ACC112 (cell line): Measurements from ENCODE around the gene SGSH.
A peak's percentile ranks its signal among the peaks of the same experiment; 100 is the strongest.

Experiments
- H2AFZ ChIP-seq: fragments of 200-600 bp; sonication (generic); one replicate; pipeline ENCODE4 v1.6.0; 2017; ENCODE audit warnings: antibody characterized with exemption, low read length; ENCODE audit not compliant: unreplicated experiment
- H3K27ac ChIP-seq: fragments of 200-600 bp; sonication (generic); 2 replicates; pipeline ENCODE4 v1.5.1; 2014; ENCODE audit warnings: low read depth, mild to moderate bottlenecking, antibody characterized with exemption, low read length, moderate library complexity
- H3K27me3 ChIP-seq: fragments of 200-600 bp; sonication (generic); 2 replicates; pipeline ENCODE4 v1.6.1; 2014; ENCODE audit warnings: mild to moderate bottlenecking, antibody characterized with exemption, low read length, moderate library complexity, mixed read lengths; ENCODE audit not compliant: insufficient read depth
- H3K36me3 ChIP-seq: fragments of 200-600 bp; sonication (generic); 2 replicates; pipeline ENCODE4 v1.6.1; 2016; ENCODE audit warnings: mild to moderate bottlenecking, antibody characterized with exemption, low read length, moderate library complexity, mixed read lengths; ENCODE audit not compliant: insufficient read depth
- H3K4me1 ChIP-seq: fragments of 200-600 bp; sonication (generic); one replicate; pipeline ENCODE4 v1.6.1; 2016; ENCODE audit warnings: low read length, mixed read lengths; ENCODE audit not compliant: insufficient read depth, unreplicated experiment, control insufficient read depth
- H3K4me3 ChIP-seq: fragments of 200-600 bp; sonication (generic); 2 replicates; pipeline ENCODE4 v1.5.1; 2014; ENCODE audit warnings: mild to moderate bottlenecking, low read depth, low read length
- H3K79me2 ChIP-seq: fragments of 200-600 bp; sonication (generic); one replicate; pipeline ENCODE4 v1.6.0; 2016; ENCODE audit warnings: low read length; ENCODE audit not compliant: control insufficient read depth, unreplicated experiment, insufficient read depth

Gene SGSH

GRCh38 chr17:80195671-80196529, 24.2 kb downstream of the SGSH start:
- no peak overlapping the region for H3K4me3 ChIP-seq
- no peaks in the 10 kb centered on the region for H3K4me1 ChIP-seq
- H2AFZ ChIP-seq = no peak overlapping the region
- no peaks in the 10 kb centered on the region for H3K36me3 ChIP-seq
- no peak overlapping the region for H3K27ac ChIP-seq
- no peaks in the 10 kb centered on the region for H3K27me3 ChIP-seq
- H3K79me2 ChIP-seq = no peaks in the 10 kb centered on the region

GRCh38 chr17:80195141-80195540, 25.0 kb downstream of the SGSH start:
- H3K79me2 ChIP-seq = no peaks in the 10 kb centered on the region
- no peak overlapping the region for H2AFZ ChIP-seq
- H3K4me3 ChIP-seq = no peak overlapping the region
- H3K27ac ChIP-seq = no peak overlapping the region
- no peaks in the 10 kb centered on the region for H3K36me3 ChIP-seq
- no peaks in the 10 kb centered on the region for H3K27me3 ChIP-seq
- no peaks in the 10 kb centered on the region for H3K4me1 ChIP-seq

GRCh38 chr17:80191865-80192661, 28.1 kb downstream of the SGSH start:
- no peaks in the 10 kb centered on the region for H3K79me2 ChIP-seq
- no peak overlapping the region for H3K4me3 ChIP-seq
- H2AFZ ChIP-seq = no peak overlapping the region
- H3K4me1 ChIP-seq = peaks cover 5% of the 10 kb centered on the region
- H3K27me3 ChIP-seq = no peaks in the 10 kb centered on the region
- no peaks in the 10 kb centered on the region for H3K36me3 ChIP-seq
- H3K27ac ChIP-seq = no peak overlapping the region

GRCh38 chr17:80191192-80191591, 28.9 kb downstream of the SGSH start:
- no peak overlapping the region for H3K27ac ChIP-seq
- no peaks in the 10 kb centered on the region for H3K27me3 ChIP-seq
- no peaks in the 10 kb centered on the region for H3K36me3 ChIP-seq
- H3K4me3 ChIP-seq = no peak overlapping the region
- peaks cover 8% of the 10 kb centered on the region for H3K4me1 ChIP-seq
- no peak overlapping the region for H2AFZ ChIP-seq
- no peaks in the 10 kb centered on the region for H3K79me2 ChIP-seq

GRCh38 chr17:80190716-80191115, 29.4 kb downstream of the SGSH start:
- no peaks in the 10 kb centered on the region for H3K36me3 ChIP-seq
- H3K79me2 ChIP-seq = no peaks in the 10 kb centered on the region
- H2AFZ ChIP-seq = no peak overlapping the region
- no peak overlapping the region for H3K4me3 ChIP-seq
- H3K4me1 ChIP-seq = peaks cover 8% of the 10 kb centered on the region
- no peak overlapping the region for H3K27ac ChIP-seq
- no peaks in the 10 kb centered on the region for H3K27me3 ChIP-seq

GRCh38 chr17:80189611-80190010, 30.5 kb downstream of the SGSH start:
- Histone ChIP-seq H3K27me3 (no peaks in the 10 kb centered on the region), H3K4me3 (no peak overlapping the region), H3K4me1 (peaks cover 8% of the 10 kb centered on the region), H2AFZ (no peak overlapping the region), H3K79me2 (no peaks in the 10 kb centered on the region), H3K27ac (no peak overlapping the region), H3K36me3 (no peaks in the 10 kb centered on the region)

GRCh38 chr17:80187515-80187941, 32.6 kb downstream of the SGSH start:
- H3K4me3 ChIP-seq = peak overlapping the region; percentile 67
- peak overlapping the region; percentile 8; the same call in 1 of the 2 replicates for H3K27ac ChIP-seq
- no peaks in the 10 kb centered on the region for H3K36me3 ChIP-seq
- H2AFZ ChIP-seq = peak overlapping the region; percentile 77
- no peaks in the 10 kb centered on the region for H3K79me2 ChIP-seq
- peaks cover 8% of the 10 kb centered on the region for H3K4me1 ChIP-seq
- no peaks in the 10 kb centered on the region for H3K27me3 ChIP-seq

GRCh38 chr17:80187090-80187489, 33.0 kb downstream of the SGSH start:
- Histone ChIP-seq H3K79me2 (no peaks in the 10 kb centered on the region), H3K4me1 (peaks cover 8% of the 10 kb centered on the region), H3K36me3 (no peaks in the 10 kb centered on the region), H2AFZ (peak overlapping the region; percentile 77), H3K27ac (peak overlapping the region; percentile 8; the same call in 1 of the 2 replicates), H3K4me3 (peak overlapping the region; percentile 67), H3K27me3 (no peaks in the 10 kb centered on the region)

- no peaks in the 10 kb centered on the region for H3K36me3 ChIP-seq
- no peak overlapping the region for H2AFZ ChIP-seq
- no peaks in the 10 kb centered on the region for H3K79me2 ChIP-seq
- no peak overlapping the region for H3K27ac ChIP-seq
- no peaks in the 10 kb centered on the region for H3K27me3 ChIP-seq
- peaks cover 8% of the 10 kb centered on the region for H3K4me1 ChIP-seq
- H3K4me3 ChIP-seq = no peak overlapping the region
Observed at GRCh38 chr17:80185968-80186367, 34.2 kb downstream of the SGSH start.

- no peak overlapping the region for H2AFZ ChIP-seq
- H3K27me3 ChIP-seq = 0 out of 2 replicates have a peak, but pooled peaks cover 3% of the 10 kb centered on the region
- H3K36me3 ChIP-seq = no peaks in the 10 kb centered on the region
- H3K4me3 ChIP-seq = no peak overlapping the region
- no peaks in the 10 kb centered on the region for H3K79me2 ChIP-seq
- H3K4me1 ChIP-seq = peaks cover 8% of the 10 kb centered on the region
- H3K27ac ChIP-seq = no peak overlapping the region
Observed at GRCh38 chr17:80184423-80184714, 35.8 kb downstream of the SGSH start.
